Glomerular endothelial cell (primary cell): ENCODE data around the gene PRSS57. TPM values are rescaled to one million over a fixed set of nuclear protein-coding genes. Genes with fewer than 3 reads are reported as not detected.
"Not testable (repeated sequence)": the region's sequence is repeated elsewhere in the genome, so short reads cannot be mapped to it uniquely, and the experiment has no call there.

Experiments used
- DNase-seq: peaks from one replicate; pipeline ENCODE4 v3.0.0-alpha.2; 2011; ENCODE audit warnings: low read depth, low spot score; ENCODE audit errors: extremely low read depth
- total RNA-seq: library from RNA; depleted of rRNA; stranded (reverse); fragments of >200 nt; gene quantifications from 2 replicates; pipeline ENCODE4 v1.2.3, GENCODE V29; 2015

Gene PRSS57
- total RNA-seq, 1 donor from 2014 or later: not detected

DNA sequence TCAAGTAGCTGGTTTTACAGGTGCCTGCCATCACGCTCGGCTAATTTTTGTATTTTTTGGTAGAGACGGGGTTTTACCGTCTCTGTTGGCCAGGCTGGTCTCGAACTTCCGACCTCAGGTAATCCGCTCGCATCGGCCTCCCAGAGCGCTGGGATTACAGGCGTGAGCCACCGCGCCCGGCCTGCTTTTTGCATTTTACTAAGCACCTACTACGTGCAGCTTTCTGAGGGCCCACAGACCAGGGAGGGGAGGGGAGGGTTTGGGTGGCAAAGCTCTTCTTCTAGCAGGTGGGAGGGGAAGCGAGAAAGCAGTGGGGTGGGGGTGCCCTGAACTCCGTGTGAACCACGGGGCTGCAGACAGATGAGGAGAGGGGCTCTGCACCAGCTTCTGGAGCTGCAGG is 28.5 kb upstream of the PRSS57 start:
- no peak for DNase-seq

DNA sequence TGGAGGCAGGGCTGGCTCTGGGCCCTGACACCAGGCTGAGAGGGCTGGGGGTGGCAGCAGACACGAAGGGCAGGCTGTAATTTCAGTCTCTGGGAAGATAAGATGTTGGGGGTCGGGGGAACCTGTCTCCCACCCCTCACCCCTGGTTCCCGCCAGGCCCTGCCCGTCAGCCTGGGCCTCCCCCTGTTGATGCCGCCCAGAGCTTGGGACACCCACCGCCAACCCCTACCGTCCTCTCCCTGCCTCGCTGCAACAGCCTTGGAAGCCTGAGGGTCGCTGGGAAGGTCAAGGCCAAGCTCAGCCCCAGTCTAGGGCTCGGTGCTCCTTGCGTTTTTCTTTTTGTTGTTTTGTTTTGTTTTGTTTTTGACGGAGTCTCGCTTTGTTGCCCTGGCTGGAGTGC is 28.0 kb upstream of the PRSS57 start:
- no peak for DNase-seq

DNA sequence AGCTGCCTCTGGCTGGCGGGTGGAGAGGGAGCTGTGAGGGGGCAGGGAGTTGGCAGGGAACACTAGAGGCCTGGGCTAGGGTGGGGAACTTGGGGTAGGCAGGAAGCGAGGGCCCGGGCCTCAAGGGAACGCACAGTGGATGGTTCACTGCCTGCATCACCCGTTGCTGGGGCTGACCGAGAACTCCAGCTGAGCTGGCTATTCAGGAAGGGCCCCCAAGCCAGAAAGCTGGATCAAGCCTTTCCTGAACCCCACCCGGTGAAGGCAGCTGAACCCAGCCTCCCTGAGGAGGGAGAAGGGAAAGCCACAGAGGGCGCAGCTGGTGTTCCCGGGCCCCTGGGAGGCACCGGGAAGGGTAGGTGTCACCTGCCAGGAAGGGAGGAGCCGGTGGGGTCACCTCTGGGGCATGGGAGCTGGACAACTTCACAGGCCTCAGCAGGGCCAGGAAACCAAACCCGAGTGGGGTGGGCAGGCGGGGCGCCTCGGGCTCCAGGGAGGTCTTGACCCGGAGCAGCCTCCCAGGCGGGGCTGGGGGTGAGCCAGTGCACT is 27.4 kb upstream of the PRSS57 start:
- no peak for DNase-seq

DNA sequence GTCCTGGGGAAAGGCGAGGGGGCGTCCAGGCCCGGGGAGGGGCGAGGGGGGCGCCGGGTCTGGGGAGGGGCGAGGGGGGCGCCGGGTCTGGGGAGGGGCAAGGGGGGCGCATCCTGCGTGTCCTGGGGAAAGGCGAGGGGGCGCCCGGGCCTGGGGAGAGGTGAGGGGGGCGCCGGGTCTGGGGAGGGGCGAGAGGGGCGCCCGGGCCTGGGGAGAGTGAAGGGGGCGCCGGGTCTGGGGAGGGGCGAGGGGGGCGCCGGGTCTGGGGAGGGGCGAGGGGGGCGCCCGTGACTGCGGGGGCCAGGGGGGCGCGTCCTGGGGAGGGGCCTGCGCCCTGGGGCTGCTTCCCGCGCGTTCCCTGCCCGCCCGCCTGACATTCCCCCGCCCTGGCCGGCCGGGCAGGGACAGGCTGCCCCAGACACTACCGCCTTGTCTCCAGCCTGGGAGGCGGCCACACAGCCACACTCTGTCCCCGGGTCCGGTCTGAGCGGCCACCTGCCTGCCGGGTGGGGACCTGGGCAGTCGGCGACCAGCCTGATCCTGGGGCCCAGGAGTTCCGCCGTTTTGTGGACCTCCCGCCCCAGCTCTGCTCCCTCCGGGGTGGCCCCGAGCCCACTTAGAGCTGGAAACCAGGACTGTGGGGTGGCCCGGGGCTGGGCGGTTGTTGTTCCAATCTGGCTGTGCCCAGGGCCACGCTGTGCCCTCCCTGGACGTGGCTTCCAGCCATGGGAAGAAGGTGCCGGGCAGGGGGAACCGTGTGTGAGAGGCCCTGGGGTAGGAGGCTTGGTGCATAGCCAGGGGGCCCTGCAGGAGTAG is 25.3 kb upstream of the PRSS57 start:
- no peak for DNase-seq

DNA sequence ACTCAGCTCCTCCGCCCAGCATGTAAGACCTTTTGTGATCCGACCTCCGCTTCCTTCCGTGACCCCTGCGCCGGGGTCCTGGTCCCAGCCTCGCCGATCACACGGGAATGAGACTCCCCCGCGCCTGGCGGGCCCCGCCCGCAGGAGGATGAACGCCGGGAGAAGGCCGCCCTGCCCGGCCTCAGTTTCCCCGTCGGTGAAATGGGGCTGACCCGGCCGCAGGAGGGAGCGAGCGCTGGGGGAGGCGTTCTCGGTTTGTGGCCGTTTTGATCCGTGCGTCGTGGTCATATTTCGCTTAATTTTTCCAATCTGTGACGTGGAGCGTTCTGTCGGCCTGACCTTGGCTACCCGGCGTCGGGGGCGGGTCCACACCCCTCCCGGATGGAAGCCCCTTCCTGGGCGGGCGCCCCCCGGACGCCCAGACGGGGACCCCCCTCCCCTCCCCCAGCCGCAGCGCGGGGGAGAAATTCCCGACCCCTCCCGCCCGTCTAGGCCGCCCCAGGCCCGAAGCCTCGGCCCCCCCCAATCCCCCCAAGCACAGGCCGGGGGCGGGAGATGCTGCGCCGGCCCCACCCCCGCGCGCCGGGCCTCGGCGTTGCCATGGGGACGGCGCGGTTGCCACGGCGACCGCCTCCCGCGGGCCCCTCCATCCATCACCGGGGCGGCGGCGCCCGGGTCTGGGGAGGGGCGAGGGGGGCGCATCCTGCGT is 24.5 kb upstream of the PRSS57 start:
- no peak for DNase-seq

DNA sequence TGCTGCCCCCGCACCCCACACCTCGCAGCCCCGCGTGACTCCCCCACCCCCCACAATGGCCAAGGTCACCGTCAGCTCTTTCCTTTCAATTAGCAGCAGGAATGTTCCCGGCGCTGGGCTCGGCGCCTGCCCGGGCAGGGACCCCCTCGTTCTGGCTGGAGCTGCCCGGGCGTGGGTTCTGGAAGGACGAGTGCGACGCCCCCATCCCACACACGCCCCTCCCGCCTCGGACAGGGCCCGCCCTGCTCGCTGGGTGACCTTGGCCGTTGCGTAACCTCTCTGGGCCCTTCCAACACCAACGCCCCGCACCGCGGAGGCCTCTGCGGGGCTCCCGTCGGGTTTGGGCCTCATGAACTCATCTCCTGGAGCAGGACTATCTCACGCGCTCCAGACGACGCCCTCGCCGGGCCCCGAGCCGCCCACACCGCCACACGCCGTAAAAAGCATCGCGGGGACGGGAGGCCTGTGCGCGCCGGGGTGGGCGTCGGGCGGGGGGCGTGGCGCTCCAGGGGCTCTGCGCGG is 23.8 kb upstream of the PRSS57 start:
- DNase-seq: no peak

DNA sequence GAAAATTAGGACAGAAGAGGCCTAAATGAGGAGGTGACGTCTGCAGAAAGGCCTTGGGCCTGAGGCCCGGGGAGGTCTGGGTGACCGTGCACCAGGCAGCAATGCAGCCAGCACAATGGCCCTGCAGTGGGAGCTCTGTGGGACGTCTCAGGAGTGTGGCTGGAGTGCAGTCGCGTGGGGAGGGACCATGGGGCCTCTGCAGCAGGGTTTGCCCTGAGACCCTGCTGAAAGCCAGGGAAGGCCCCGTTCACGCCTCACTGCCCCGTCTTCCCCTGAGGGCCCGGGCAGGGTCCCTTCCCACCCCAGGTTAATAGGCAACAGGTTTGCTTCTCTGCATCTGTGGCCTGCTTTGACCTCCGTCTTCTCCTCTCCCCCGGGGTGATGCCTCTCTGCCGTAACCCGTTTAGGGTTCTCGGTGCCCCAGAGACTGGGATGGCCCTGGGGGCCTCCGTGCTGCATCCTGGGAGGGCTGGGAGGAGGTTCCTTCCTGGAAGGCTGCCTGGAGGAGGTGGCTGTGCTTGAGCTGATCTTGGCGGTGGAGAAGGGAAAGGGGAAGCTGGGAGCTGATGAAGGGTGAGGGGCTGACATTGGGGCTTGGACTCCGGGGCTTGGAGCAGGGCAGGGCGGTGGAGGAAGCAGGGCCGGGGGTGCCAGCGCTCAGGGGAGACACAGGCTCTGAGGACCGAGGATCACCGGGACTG is 23.1 kb upstream of the PRSS57 start:
- DNase-seq: no peak

DNA sequence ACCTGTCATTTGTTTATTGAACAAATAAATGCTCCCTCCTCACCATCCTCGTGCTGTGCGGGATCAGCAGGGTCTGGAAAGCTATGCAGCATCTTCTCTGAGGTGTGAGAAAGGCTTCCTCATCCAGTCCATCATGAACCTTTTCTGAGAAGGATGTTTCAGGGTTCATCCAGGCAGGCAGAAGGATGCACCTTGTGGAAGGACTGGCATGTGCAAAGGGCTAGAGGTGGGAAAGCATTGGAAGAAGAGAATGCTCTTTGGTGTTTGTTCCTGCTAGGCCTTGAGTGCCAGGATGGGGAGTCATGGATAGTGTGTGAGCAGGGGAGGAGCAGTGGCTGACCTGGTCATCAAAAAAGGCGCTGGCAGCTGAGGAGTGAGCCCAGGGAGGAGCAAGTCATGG is 20.1 kb upstream of the PRSS57 start:
- DNase-seq: no peak

DNA sequence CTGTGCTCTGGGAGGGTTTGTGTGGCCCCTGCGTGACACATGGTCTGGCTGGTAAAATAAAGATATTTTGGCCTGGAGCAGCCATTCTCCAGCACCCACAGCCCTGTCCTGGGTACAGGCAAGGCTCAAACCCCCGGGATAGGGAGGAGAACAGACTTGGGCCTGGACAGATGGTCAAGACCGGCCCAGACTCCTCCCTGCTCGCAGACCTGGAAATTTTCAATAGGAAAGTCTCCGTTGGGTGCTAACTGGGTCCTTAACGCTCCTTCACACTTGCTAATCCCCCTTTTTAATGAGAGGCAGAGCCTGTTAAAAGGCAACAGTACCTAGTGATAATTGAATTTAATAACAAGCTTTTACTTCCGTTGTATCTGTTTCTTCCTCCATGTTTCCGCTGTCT is 16.0 kb upstream of the PRSS57 start:
- no peak for DNase-seq

DNA sequence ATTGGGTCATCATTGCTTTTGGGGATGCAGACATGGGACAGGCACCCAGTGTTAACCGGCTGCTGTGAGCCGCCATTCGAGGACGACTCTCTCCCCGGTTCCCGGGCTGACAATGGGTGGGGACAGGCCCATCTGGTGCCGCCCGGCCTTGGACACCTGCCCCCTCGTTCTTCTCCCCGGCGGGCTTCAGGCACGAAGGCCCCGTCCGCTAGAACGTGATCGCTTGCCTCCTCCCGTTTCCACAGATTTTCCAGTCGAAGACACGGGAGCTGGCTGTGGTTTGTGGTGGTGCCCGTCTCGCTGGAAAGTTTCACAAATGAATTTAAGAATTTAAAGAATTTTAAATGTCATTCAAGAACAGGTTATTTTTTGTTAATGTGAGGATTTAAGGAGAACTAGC is 15.5 kb upstream of the PRSS57 start:
- no peak for DNase-seq

DNA sequence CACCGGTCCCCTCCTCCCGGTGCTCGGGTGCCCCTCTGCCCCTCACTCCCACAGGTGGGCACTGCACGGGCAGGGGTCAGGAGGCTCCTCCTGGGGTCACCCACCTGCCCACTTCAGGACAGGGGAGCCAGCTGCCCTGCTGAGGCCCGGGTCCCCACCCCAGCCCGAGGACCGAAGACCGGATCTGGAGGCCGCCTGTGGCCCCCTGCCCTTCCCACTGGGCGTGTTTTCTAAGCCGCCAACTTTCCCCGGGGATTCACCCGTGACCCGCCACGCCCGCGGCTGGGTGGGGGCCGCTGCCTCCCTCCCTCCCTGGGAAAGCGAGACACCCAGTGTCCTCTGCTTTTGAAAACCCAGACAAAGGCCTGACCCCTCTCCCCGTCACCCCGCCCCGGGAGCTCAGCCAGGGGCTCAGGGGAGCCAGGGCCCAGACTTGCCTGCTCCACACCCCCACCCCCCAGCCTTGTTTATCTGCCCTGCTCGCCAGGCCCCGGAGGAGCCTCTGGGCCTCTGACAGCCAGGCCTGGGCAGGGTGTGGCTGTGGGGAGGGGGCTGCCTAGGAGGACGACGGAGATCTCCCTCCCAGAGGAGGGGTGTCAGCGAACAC is 14.8 kb upstream of the PRSS57 start:
- DNase-seq: no peak

DNA sequence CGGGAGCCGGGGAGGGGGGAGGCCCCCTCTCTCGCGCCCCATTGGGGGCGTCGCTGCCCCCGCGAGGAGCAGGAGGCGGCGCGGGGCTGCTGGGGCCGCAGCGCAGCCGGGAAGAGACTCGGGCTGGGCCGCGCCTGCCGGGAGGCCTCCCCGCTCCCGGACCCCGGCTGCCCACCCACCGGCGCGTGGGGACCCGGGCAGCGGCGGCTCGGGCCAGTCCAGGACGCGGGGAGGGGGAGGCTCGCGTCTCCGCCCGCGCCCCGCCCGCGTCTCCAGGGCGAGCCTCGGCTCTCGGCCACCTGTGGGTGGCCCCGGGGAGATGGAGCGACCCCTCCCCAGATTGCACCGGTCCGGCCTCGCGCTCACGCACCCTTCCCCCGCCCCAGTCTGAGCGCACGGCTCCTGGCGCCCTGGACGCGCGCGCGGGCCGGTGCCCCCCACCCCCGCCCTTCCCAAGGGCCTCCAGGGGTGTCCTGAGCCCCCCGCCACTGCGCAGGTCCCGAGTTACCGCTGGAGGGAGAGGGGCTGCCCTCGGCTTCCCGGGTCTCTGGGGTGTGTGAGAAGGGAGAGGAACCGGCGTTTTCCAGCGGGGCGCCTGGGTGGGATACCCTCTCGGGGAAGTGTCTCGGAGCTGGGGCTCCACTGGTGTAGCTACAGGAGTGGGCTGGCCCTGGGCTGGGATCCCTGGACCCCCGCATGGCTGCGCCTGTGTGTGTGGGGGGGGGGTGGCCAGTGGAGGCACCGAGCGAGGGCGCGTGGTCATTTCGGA is 14.1 kb upstream of the PRSS57 start:
- no peak for DNase-seq

DNA sequence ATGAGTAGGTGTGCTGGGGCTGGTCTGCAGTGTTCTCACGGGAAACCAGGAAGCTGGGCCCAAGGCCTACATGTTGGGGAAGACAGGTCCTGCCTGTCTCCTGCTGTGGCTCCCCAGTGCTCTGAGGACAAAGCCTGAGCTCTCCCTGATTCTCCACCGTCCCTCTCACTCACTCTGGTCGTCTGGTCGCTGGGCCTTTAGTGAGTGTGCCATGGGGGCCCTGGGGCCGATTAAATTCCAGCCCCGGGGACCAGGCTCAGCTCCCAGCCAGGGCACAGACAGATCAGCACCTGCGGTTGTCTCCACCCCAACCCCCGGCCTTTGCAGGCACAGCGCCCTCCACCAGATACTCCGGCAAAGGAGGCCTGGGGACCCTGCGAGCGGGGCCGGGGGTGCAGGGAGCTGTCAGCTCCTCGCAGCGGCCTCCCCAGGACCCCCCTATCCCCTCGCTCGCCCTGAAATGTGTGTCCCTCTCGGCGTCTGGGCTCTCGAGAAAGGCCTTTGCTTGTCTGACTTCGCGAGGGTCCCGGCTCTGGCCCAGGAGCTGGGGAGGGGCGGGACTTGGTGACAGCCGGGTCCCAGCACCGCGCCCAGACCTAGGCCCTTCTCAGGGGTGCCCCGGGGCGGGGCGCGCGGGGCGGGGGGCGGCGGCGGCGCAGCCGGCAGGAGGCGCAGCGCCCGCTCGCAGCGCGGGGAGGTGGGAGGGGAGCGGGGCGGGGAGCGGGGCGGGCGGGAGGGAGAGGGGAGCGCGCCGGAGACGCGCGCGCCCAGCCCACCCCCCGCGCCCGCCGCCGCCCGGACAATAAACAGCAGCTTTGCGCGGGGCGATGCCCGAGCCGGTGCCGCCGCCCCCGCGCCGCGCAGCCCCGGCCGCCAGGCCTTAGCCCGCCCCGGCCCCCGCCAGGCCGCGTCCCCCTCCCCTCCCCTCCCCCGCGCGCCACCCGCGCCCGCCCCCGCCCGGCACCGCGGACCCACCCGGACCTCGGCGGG is 13.2 kb upstream of the PRSS57 start, which contains the start of gene PALM:
Gene PALM (plus strand): TSS at position 782 of the 990 bp plus-strand sequence. CDS start 212 bp downstream, outside the sequence.
- no peak for DNase-seq

DNA sequence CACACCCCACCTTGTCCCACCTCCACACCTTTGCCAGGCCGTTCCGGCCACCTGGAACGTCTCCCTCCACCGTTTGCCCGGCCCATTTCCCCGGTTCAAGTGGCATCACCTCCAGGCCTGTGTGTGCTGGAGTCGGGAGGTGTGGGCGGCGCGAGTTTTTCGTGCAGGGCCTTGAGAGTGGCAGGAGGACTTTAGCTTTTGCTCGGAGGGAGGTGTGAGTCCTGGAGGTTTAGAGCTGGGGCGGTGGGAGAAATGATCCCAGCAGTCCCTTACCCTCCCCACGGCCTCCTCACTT is 9.1 kb upstream of the PRSS57 start:
- DNase-seq: no peak

DNA sequence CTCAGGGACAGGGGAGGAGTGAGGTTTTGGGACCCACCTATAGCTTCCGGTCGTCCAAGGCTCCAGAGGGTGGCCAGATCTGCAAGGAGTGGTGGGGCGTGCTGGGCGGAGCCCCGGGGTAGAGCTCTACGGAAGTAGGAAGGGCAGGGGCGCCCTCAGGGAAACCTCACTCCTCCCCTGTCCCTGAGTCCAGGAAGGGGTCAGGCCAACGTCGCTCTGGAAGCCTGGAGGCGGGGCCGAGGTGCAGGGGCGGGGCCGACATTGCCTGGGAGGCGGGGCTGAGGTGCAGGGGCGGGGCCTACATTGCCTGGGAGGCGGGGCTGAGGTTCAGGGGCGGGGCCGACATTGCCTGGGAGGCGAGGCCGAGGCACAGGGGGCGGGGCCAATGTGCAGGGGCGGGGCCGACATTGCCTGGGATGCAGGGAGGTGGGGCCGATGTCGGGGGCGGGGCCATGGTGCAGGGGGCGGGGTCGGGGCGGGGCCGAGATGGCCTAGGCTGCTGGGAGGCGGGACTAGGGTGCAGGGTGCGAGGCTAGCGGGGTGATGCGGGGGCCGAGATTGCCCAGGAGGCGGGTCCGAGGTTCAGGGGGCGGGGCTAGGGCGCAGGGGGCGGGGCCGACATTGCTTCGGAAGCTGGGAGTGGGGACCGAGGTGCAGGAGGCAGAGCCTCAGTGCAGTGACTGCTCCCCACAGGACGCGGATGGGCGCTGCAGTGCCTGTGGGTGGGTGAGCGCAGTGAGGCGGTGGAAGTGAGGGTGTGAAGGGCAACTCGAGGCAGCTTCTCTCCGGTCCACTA is 8.6 kb upstream of the PRSS57 start:
- no peak for DNase-seq

DNA sequence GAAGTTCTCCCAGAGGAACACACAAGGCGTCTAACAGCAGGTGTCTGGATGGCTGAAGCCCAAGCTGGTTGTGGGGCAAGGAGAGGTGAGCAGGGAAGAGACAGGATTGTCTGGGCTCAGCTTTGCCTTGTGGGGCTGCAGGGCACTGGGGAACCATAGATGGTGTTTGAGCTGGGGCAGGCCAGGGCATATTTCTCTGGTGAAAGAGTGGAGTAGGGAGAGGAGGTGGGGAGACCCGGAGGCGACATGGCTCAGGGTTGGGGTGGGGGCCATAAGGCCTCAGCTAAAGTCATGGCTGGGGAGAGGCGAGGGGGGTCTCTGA is 8.0 kb upstream of the PRSS57 start:
- no peak for DNase-seq

DNA sequence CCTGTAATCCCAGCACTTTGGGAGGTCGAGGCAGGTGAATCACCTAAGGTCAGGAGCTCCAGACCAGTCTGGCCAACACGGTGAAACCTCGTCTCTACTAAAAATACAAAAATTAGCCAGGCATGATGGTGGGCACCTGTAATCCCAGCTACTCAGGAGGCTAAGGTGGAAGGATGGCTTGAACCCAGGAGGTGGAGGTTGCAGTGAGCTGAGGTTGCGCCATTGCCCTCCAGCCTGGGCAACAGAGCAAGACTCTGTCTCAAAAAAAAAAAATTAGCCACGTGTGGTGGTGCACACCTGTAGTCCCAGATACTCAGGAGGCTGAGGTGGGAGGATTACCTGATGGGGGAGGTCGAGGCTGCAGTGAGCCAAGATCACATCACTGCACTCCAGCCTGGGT is 7.6 kb upstream of the PRSS57 start:
- not testable (repeated sequence) for DNase-seq

DNA sequence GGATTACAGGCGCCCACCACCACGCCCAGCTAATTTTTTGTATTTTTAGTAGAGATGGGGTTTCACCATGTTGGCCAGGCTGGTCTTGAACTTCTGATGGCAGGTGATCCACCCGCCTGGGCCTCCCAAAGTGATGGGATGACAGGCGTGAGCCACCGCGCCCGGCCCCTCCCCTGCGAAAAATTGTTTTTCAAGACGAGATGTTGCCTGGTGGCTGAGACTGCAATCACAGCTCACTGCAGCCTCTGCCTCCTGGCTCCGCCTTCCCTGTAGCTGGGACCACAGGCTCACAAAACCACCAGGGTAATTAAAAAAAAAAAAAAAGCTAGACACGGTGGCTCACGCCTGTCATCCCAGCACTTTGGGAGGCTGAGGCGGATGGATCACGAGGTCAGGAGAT is 4.6 kb upstream of the PRSS57 start:
- DNase-seq: not testable (repeated sequence)
